ENCODE results near the gene CARHSP1.

CARHSP1 gene

GRCh38 chr16:8865145-8865882 lies 3.5 kb downstream of the CARHSP1 start:
- Mint-ChIP-seq H3K27me3 (ENCODE audit: low read depth, poor library complexity) (peaks cover 3% of the 10 kb centered on the region), H3K9me3 (no peaks in the 10 kb centered on the region), H3K4me1 (peaks cover 71% of the 10 kb centered on the region), H3K4me3 (peak overlapping the region; percentile 54), H3K27ac (peak overlapping the region; percentile 85), H3K36me3 (ENCODE audit: low read depth) (peaks cover 4% of the 10 kb centered on the region)
- DNase-seq = no peak
- TF ChIP-seq, protein P1, sequence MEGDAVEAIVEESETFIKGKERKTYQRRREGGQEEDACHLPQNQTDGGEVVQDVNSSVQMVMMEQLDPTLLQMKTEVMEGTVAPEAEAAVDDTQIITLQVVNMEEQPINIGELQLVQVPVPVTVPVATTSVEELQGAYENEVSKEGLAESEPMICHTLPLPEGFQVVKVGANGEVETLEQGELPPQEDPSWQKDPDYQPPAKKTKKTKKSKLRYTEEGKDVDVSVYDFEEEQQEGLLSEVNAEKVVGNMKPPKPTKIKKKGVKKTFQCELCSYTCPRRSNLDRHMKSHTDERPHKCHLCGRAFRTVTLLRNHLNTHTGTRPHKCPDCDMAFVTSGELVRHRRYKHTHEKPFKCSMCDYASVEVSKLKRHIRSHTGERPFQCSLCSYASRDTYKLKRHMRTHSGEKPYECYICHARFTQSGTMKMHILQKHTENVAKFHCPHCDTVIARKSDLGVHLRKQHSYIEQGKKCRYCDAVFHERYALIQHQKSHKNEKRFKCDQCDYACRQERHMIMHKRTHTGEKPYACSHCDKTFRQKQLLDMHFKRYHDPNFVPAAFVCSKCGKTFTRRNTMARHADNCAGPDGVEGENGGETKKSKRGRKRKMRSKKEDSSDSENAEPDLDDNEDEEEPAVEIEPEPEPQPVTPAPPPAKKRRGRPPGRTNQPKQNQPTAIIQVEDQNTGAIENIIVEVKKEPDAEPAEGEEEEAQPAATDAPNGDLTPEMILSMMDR (IDR thresholded peaks at IDR 0.05) = no peak

- H3K9me3 Mint-ChIP-seq = no peaks in the 10 kb centered on the region
- H3K36me3 Mint-ChIP-seq (ENCODE audit: low read depth) = peaks cover 4% of the 10 kb centered on the region
- DNase-seq = no peak
- peak overlapping the region; percentile 87 for H3K27ac Mint-ChIP-seq
- TF ChIP-seq, protein P1 (IDR thresholded peaks at IDR 0.05) = no peak
- peaks cover 3% of the 10 kb centered on the region for H3K27me3 Mint-ChIP-seq (ENCODE audit: low read depth, poor library complexity)
- H3K4me3 Mint-ChIP-seq = peak overlapping the region; percentile 54
- peaks cover 70% of the 10 kb centered on the region for H3K4me1 Mint-ChIP-seq
Measured at GRCh38 chr16:8864480-8865110, 4.2 kb downstream of the CARHSP1 start.

GRCh38 chr16:8863594-8864424 lies 5.0 kb downstream of the CARHSP1 start:
- Mint-ChIP-seq H3K27ac (peak overlapping the region; percentile 87), H3K4me3 (peak overlapping the region; percentile 13), H3K4me1 (peaks cover 64% of the 10 kb centered on the region), H3K36me3 (ENCODE audit: low read depth) (peaks cover 10% of the 10 kb centered on the region), H3K27me3 (ENCODE audit: low read depth, poor library complexity) (no peaks in the 10 kb centered on the region), H3K9me3 (no peaks in the 10 kb centered on the region)
- TF ChIP-seq, protein P1 (IDR thresholded peaks at IDR 0.05) = no peak
- peak; percentile 25 for DNase-seq

DNA sequence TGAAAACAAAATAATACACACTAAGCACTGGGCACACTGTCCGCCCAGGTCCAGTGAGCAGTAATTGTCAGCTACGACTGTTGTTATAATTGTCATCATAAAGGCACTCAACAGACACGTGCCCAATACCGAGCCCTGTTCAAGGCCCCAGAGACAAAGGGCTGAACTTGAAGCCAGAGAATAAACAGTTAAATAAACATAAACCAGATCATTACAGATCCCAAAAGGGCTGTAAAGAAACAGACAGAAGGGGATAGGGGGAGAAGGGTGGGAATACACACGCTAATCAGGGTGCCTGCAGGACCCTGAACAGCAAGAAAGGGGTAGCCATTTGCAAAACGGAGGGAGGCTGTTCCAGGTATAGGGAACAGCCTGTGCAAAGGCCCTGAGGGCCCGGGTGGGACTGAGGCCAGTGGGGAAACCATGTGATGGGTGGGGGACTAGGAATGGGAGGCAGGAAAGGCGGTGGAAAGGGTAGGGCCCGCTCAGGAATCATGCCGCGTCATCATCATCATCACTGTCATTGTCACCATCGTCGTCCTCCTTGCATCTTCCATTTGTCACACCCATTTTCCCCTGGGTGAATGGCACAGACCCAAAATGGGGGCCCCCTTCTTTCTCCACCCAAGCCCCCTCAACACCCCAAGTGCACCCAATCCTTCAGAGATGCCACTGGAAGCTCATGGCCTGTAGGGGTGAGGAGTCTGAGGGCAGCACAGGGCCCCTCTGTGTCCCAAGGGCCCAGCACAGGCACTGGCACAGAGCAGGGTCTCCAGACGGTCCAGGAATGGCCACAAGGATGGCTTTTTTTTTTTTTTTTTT lies 6.3 kb downstream of the CARHSP1 start:
- no peak for DNase-seq
- Mint-ChIP-seq H3K4me3 (no peak overlapping the region), H3K27ac (peak overlapping the region; percentile 80), H3K4me1 (peaks cover 58% of the 10 kb centered on the region), H3K27me3 (ENCODE audit: low read depth, poor library complexity) (no peaks in the 10 kb centered on the region), H3K36me3 (ENCODE audit: low read depth) (peaks cover 21% of the 10 kb centered on the region), H3K9me3 (no peaks in the 10 kb centered on the region)
- TF ChIP-seq, protein P1 (IDR thresholded peaks at IDR 0.05) = no peak

DNA sequence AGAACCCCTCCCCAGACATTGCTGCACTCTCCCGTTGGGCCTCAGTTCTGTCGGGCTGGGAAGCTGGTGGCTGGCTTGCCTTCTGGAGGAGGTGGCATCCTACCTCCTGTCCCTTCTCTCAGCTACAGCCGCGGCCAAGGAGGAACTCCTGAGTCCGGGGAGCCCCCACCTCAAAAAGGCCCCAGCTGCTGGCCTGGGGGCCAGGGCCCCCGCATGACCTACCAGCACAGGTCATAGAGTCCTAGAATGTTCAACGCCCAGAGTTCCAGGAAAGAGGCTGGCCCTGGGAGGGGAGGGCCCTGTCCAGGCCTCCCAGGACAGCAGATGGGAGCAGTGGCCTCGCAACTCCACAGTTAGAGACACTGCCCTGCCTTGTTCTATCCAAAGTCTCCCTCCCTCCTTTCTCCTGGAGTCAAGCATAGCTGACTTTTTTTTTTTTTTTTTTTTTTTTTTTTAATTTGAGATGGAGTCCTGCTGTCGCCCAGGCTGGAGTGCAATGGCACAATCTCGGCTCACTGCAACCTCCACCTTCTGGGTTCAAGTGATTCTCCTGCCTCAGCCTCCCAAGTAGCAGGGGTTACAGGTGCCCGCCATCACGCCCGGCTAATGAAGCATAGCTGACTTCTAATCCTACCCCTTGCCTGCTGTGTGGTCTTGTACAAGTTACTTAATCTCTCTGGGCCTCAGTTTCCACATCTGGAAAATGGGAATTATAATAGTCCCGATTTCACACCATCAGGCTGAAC lies 7.1 kb downstream of the CARHSP1 start:
- no peaks in the 10 kb centered on the region for H3K9me3 Mint-ChIP-seq
- H3K27ac Mint-ChIP-seq = peak overlapping the region; percentile 80
- TF ChIP-seq, protein P1 (IDR thresholded peaks at IDR 0.05) = no peak
- peaks cover 52% of the 10 kb centered on the region for H3K4me1 Mint-ChIP-seq
- DNase-seq = no peak
- H3K27me3 Mint-ChIP-seq (ENCODE audit: low read depth, poor library complexity) = no peaks in the 10 kb centered on the region
- H3K4me3 Mint-ChIP-seq = no peak overlapping the region
- H3K36me3 Mint-ChIP-seq (ENCODE audit: low read depth) = peaks cover 29% of the 10 kb centered on the region

Measured in nephron progenitor cell (in vitro differentiated cells).